Peyer's patch (tissue), 4 donors: Measurements from ENCODE around the gene MGRN1.

Experiments used
- CTCF ChIP-seq, 6 experiments: fragments of 450-650 bp in 4 of 6; fragments of 200-600 bp in 2 of 6; sonication (generic) in 1 of 6; IDR thresholded peaks; one replicate each; pipeline ENCODE4 v1.5.1; 2017 to 2019; ENCODE audit warnings: antibody characterized with exemption in 6 of 6, mild to moderate bottlenecking in 3 of 6, moderate library complexity in 1 of 6
- POLR2A ChIP-seq, 2 donors: fragments of 450-650 bp; IDR thresholded peaks; one replicate each; pipeline ENCODE4 v1.5.1; 2017; ENCODE audit warnings: antibody characterized with exemption in 2 of 2, mild to moderate bottlenecking in 2 of 2, moderate library complexity in 2 of 2

GRCh38 chr16:4696905-4697847 lies 72.5 kb downstream of the MGRN1 start:
- TF ChIP-seq POLR2A (IDR thresholded peaks at IDR 0.05) (no peak), CTCF (IDR thresholded peaks at IDR 0.05) (no peak)
